GM12878 (cell line): ENCODE data around the gene COL6A1. TPM values are rescaled to one million over a fixed set of nuclear protein-coding genes. Genes with fewer than 3 reads are reported as not detected.

Experiments
- ATAC-seq: fragments of 200-7000 bp; cut with Tn5 transposase; 3 replicates; pipeline ENCODE4 v1.9.1; 2020; ENCODE audit warnings: mild to moderate bottlenecking, moderate library complexity
- BruUV-seq: library from RNA; stranded (reverse); fragments of 400-500 nt; replicated peaks from 2 replicates; lab custom pipeline; 2021; lab: Mats Ljungman, UMichigan
- CTCF ChIA-PET: fragments of 300-600 bp; sonication (Branson Sonifier 250); formaldehyde crosslinking; extraction: SDS; loops from one replicate; lab custom pipeline; 2021; ENCODE audit warnings: inconsistent platforms; lab: Yijun Ruan, JAX
- POLR2A ChIA-PET: fragments of 350-600 bp; formaldehyde crosslinking; extraction: SDS; loops from one replicate; lab custom pipeline; 2021; ENCODE audit warnings: inconsistent platforms; lab: Charles Lee
- RAD21 ChIA-PET: fragments of 300-600 bp; sonication (Branson Sonifier 250); formaldehyde crosslinking; loops from one replicate; lab custom pipeline; 2023; ENCODE audit warnings: antibody characterized with exemption; ENCODE audit not compliant: unreplicated experiment; lab: Charles Lee
- SMC1A ChIA-PET: fragments of 300-600 bp; sonication (Branson Sonifier 250); formaldehyde crosslinking; loops from one replicate; lab custom pipeline; 2023; ENCODE audit not compliant: unreplicated experiment, uncharacterized antibody; lab: Charles Lee
- DNase-seq: peaks from one replicate; pipeline ENCODE4 v3.0.0-alpha.2; 2011; ENCODE audit warnings: low read depth, low spot score
- FAIRE-seq: peaks from 3 replicates; lab custom pipeline; 2011; peaks lifted over from hg19 to GRCh38; lab: Jason Lieb, UNC
- H2AFZ ChIP-seq: 2 replicates; pipeline ENCODE4 v1.6.0; 2011; ENCODE audit warnings: low read depth, low read length, control low read depth; ENCODE audit not compliant: control insufficient read depth
- H3K27ac ChIP-seq: 2 replicates; pipeline ENCODE4 v1.5.1; 2011; ENCODE audit warnings: control low read depth; ENCODE audit not compliant: control insufficient read depth, insufficient read depth
- H3K27me3 ChIP-seq, 2 experiments: replicated peaks in 1 of 2; 2 replicates each; pipeline versions ENCODE4 v1.6.0 to v1.6.1; 2011; ENCODE audit warnings: low read length in 1 of 2; ENCODE audit not compliant: control insufficient read depth in 2 of 2, insufficient read depth in 2 of 2
- H3K36me3 ChIP-seq, 2 experiments: 2 replicates each; pipeline ENCODE4 v1.5.1; 2011; ENCODE audit warnings: low read length in 1 of 2; ENCODE audit not compliant: control insufficient read depth in 2 of 2, insufficient read depth in 2 of 2
- H3K4me1 ChIP-seq: 2 replicates; pipeline ENCODE4 v1.6.1; 2011; ENCODE audit warnings: mild to moderate bottlenecking, low read length, moderate library complexity, mixed read lengths; ENCODE audit not compliant: control insufficient read depth, insufficient read depth
- H3K4me2 ChIP-seq: 2 replicates; pipeline ENCODE4 v1.6.0; 2011; ENCODE audit warnings: control low read depth; ENCODE audit not compliant: control insufficient read depth, insufficient read depth
- H3K4me3 ChIP-seq: fragments of 200-600 bp; sonication (generic); 2 replicates; pipeline ENCODE4 v1.5.1; 2016
- H3K79me2 ChIP-seq: 2 replicates; pipeline ENCODE4 v1.6.0; 2011; ENCODE audit warnings: low read length; ENCODE audit not compliant: control insufficient read depth, insufficient read depth
- H3K9ac ChIP-seq: 2 replicates; pipeline ENCODE4 v1.8.0; 2011; ENCODE audit warnings: low read length, control low read depth, mixed read lengths; ENCODE audit not compliant: control insufficient read depth, insufficient read depth
- H3K9me3 ChIP-seq: replicated peaks from 3 replicates; pipeline ENCODE4 v1.5.1; 2011; ENCODE audit warnings: mild to moderate bottlenecking, low read length; ENCODE audit not compliant: control insufficient read depth, insufficient read depth
- H4K20me1 ChIP-seq: 2 replicates; pipeline ENCODE4 v1.6.0; 2011; ENCODE audit not compliant: control insufficient read depth, insufficient read depth
- BACH1 ChIP-seq: fragments of 450-650 bp; IDR thresholded peaks from 2 replicates; pipeline ENCODE4 v1.6.1; 2017; ENCODE audit warnings: mild to moderate bottlenecking, borderline replicate concordance
- BCL11A ChIP-seq: IDR thresholded peaks from 2 replicates; pipeline ENCODE4 v1.6.1; 2011; ENCODE audit warnings: low read depth, low read length
- CHD4 ChIP-seq: fragments of 200-600 bp; sonication (generic); IDR thresholded peaks from 2 replicates; pipeline ENCODE4 v1.6.1; 2016; ENCODE audit warnings: mild to moderate bottlenecking
- EZH2 ChIP-seq: IDR thresholded peaks from 2 replicates; pipeline ENCODE4 v1.6.1; 2012; ENCODE audit warnings: low read depth, mild to moderate bottlenecking, control low read depth, inconsistent platforms, low read length, borderline replicate concordance; ENCODE audit not compliant: control insufficient read depth
- IRF3 ChIP-seq: fragments of 450-650 bp; IDR thresholded peaks from 2 replicates; pipeline ENCODE4 v1.6.1; 2014; ENCODE audit warnings: mild to moderate bottlenecking
- NFXL1 ChIP-seq: fragments of 450-650 bp; IDR thresholded peaks from 2 replicates; pipeline ENCODE4 v1.6.1; 2017; ENCODE audit warnings: antibody characterized with exemption, mild to moderate bottlenecking, borderline replicate concordance
- NFYB ChIP-seq: IDR thresholded peaks from 2 replicates; pipeline ENCODE4 v1.6.1; 2011; ENCODE audit warnings: low read depth, mild to moderate bottlenecking, low read length, improper control_type of control experiment, moderate library complexity; ENCODE audit not compliant: insufficient read depth
- NR2F1 ChIP-seq: fragments of 450-650 bp; conservative IDR thresholded peaks from 2 replicates; pipeline ENCODE4 v1.6.1; 2017; ENCODE audit warnings: mild to moderate bottlenecking
- USF2 ChIP-seq: IDR thresholded peaks from 2 replicates; pipeline ENCODE4 v1.6.1; 2011; ENCODE audit warnings: low read depth, low read length, improper control_type of control experiment, borderline replicate concordance
- ZNF207 ChIP-seq: fragments of 450-650 bp; IDR thresholded peaks from 2 replicates; pipeline ENCODE4 v1.6.1; 2014; ENCODE audit warnings: antibody characterized with exemption, mild to moderate bottlenecking, borderline replicate concordance
- ZNF217 ChIP-seq: fragments of 450-650 bp; IDR thresholded peaks from 2 replicates; pipeline ENCODE4 v1.6.1; 2017; ENCODE audit warnings: antibody characterized with exemption, mild to moderate bottlenecking
- ZNF592 ChIP-seq: fragments of 450-650 bp; IDR thresholded peaks from 2 replicates; pipeline ENCODE4 v1.6.1; 2017; ENCODE audit warnings: mild to moderate bottlenecking, moderate library complexity
- ZNF687 ChIP-seq: fragments of 450-650 bp; IDR thresholded peaks from 2 replicates; pipeline ENCODE4 v1.6.1; 2017; ENCODE audit warnings: mild to moderate bottlenecking, moderate library complexity
- WGBS: methylation state at CpG from one replicate; pipeline ENCODE4 v1.1.6; 2016; ENCODE audit warnings: low lambda C conversion rate; ENCODE audit not compliant: insufficient replicate concordance, insufficient coverage; ENCODE audit errors: missing lambda C conversion rate; 5-methylcytosine and 5-hydroxymethylcytosine counted together
- in situ Hi-C: fragments of 300-500 bp; cut with MboI; formaldehyde crosslinking; loops from 9 replicates; pipeline ENCODE4 v1.14.3; 2018; ENCODE audit warnings: mixed read lengths
- intact Hi-C: fragments of 100-400 bp; cut with micrococcal nuclease; formaldehyde crosslinking; loops from one replicate; pipeline ENCODE4 v1.14.2; 2022; ENCODE audit not compliant: unreplicated experiment
- polyA plus RNA-seq, 11 experiments: library from polyadenylated mRNA; depleted of rRNA in 4 of 11; unstranded in 6 of 11; stranded (reverse) in 5 of 11; fragments of >200 nt; fragmentation: Nextera tagmentation in 4 of 11; fragmentation: Illumina TruSeq in 1 of 11; extraction: Ambion mirVana in 4 of 11; extraction: Trizol in 1 of 11; gene quantifications; 1 replicate in 1 of 11; 2 replicates in 10 of 11; pipeline versions ENCODE4 v1.2.1 to v1.2.3, GENCODE V29; 2011 to 2016; ENCODE audit warnings: inconsistent platforms in 2 of 11, missing spikeins in 2 of 11, low read depth in 1 of 11
- total RNA-seq, 4 experiments: library from RNA; depleted of rRNA in 3 of 4; stranded (reverse); fragments of >200 nt in 3 of 4; fragmentation: Illumina TruSeq in 1 of 4; extraction: Trizol in 1 of 4; gene quantifications; 2 replicates each; pipeline versions ENCODE4 v1.2.1 to v1.2.3, GENCODE V29; 2013 to 2021

COL6A1 gene
- total and polyA plus RNA-seq, 10 of the 15 experiments (the other 5 are each of a cell fraction or from before 2014, with no cell fraction given) = 0.12 to 1.3 (median 0.20) TPM; not detected in 7

- ChIA-PET RAD21 (no interaction called here), SMC1A (no interaction called here), POLR2A (no interaction called here), CTCF (no interaction called here)
- Histone ChIP-seq H3K9ac (no peak overlapping the region), H4K20me1 (no peaks in the 10 kb centered on the region), H2AFZ (no peak overlapping the region), H3K9me3 (no peaks in the 10 kb centered on the region; the same call in 2 of the 3 replicates), H3K27ac (no peak overlapping the region), H3K4me1 (no peaks in the 10 kb centered on the region), H3K4me2 (no peak overlapping the region), H3K36me3 (no peaks in the 10 kb centered on the region), H3K4me3 (no peak overlapping the region), H3K79me2 (no peaks in the 10 kb centered on the region), H3K27me3 (no peaks in the 10 kb centered on the region)
- no peak for FAIRE-seq
- 75% methylated on average over 39 of the region's 45 CpGs for WGBS
- intact Hi-C loops (no loop called here), in situ Hi-C loops (no loop called here)
- no peak for DNase-seq
- no peak for ATAC-seq
- no TSS peak for BruUV-seq
- TF ChIP-seq BCL11A = no peak
- TF ChIP-seq NR2F1 = no peak
- no peak for TF ChIP-seq IRF3
- TF ChIP-seq ZNF207 = no peak
- TF ChIP-seq USF2 = no peak
- TF ChIP-seq NFYB = no peak
- no peak for TF ChIP-seq CHD4
- no peak for TF ChIP-seq ZNF687
- TF ChIP-seq ZNF217 = no peak
- no peak for TF ChIP-seq NFXL1
- no peak for TF ChIP-seq EZH2
- TF ChIP-seq ZNF592 = no peak
- no peak for TF ChIP-seq BACH1
Measured at GRCh38 chr21:46035809-46036695, 54.5 kb downstream of the COL6A1 start.
